Dendritic cell treated with granulocyte-macrophage colony-stimulating factor and Interleukin-4, amounts not matched to agents 40 ng/mL and 50 ng/mL, for 4 days (primary cell): ENCODE data around the gene OR4X1.
"Not testable (repeated sequence)": the region's sequence is repeated elsewhere in the genome, so short reads cannot be mapped to it uniquely, and the experiment has no call there.

Experiments used
- H3K27ac Mint-ChIP-seq: one replicate; pipeline ENCODE4 v1.8.0; 2022; ENCODE audit warnings: mild to moderate bottlenecking, mixed read lengths
- H3K27me3 Mint-ChIP-seq: one replicate; pipeline ENCODE4 v1.8.0; 2022; ENCODE audit warnings: mild to moderate bottlenecking, mixed read lengths
- H3K36me3 Mint-ChIP-seq: one replicate; pipeline ENCODE4 v1.8.0; 2022; ENCODE audit warnings: low read depth, mixed read lengths
- H3K4me1 Mint-ChIP-seq: one replicate; pipeline ENCODE4 v1.8.0; 2022; ENCODE audit warnings: low read depth, mixed read lengths
- H3K4me3 Mint-ChIP-seq: one replicate; pipeline ENCODE4 v1.8.0; 2022; ENCODE audit warnings: mild to moderate bottlenecking, moderate library complexity, mixed read lengths
- H3K9me3 Mint-ChIP-seq: one replicate; pipeline ENCODE4 v1.8.0; 2022; ENCODE audit warnings: mixed read lengths
- intact Hi-C: fragments of 100-400 bp; cut with micrococcal nuclease; formaldehyde crosslinking; loops from one replicate; pipeline ENCODE4 v1.15.0; 2022

Gene OR4X1

GRCh38 chr11:48263423-48263911, at the start of gene OR4X1:
TSS of gene OR4X1 (plus strand) at chr11:48263861. CDS start at chr11:48263861, 0 bp downstream.
- H3K36me3 Mint-ChIP-seq, result no peaks in the 10 kb centered on the region
- intact Hi-C loops, result no loop called here
- no peaks in the 10 kb centered on the region for H3K4me1 Mint-ChIP-seq
- H3K27me3 Mint-ChIP-seq, result no peaks in the 10 kb centered on the region
- no peak within 1 kb of the TSS for H3K27ac Mint-ChIP-seq
- no peaks in the 10 kb centered on the region for H3K9me3 Mint-ChIP-seq
- no peak within 1 kb of the TSS for H3K4me3 Mint-ChIP-seq

- no peak within 1 kb of the TSS for H3K27ac Mint-ChIP-seq
- no peak within 1 kb of the TSS for H3K4me3 Mint-ChIP-seq
- intact Hi-C loops, result no loop called here
- no peaks in the 10 kb centered on the region for H3K36me3 Mint-ChIP-seq
- H3K27me3 Mint-ChIP-seq, result peaks cover 8% of the 10 kb centered on the region
- H3K4me1 Mint-ChIP-seq, result no peaks in the 10 kb centered on the region
- H3K9me3 Mint-ChIP-seq, result no peaks in the 10 kb centered on the region
Observed at GRCh38 chr11:48216510-48216909, 47.2 kb upstream of the OR4X1 start, which contains the start of gene OR4B1. TSS of gene OR4B1 (plus strand) at chr11:48216810. CDS start at chr11:48216810, 0 bp downstream.

GRCh38 chr11:48228761-48229160, 34.9 kb upstream of the OR4X1 start:
- intact Hi-C loops, result no loop called here
- no peaks in the 10 kb centered on the region for H3K27me3 Mint-ChIP-seq
- H3K9me3 Mint-ChIP-seq, result peaks cover 12% of the 10 kb centered on the region
- no peaks in the 10 kb centered on the region for H3K36me3 Mint-ChIP-seq
- H3K4me3 Mint-ChIP-seq, result no peak overlapping the region
- no peaks in the 10 kb centered on the region for H3K4me1 Mint-ChIP-seq
- H3K27ac Mint-ChIP-seq, result no peak overlapping the region

GRCh38 chr11:48230057-48230456, 33.6 kb upstream of the OR4X1 start:
- H3K9me3 Mint-ChIP-seq, result peaks cover 15% of the 10 kb centered on the region
- H3K27ac Mint-ChIP-seq, H3K27me3 Mint-ChIP-seq, intact Hi-C loops, H3K4me3 Mint-ChIP-seq, H3K36me3 Mint-ChIP-seq, H3K4me1 Mint-ChIP-seq: not testable (repeated sequence)

- peaks cover 7% of the 10 kb centered on the region for H3K9me3 Mint-ChIP-seq
- no peaks in the 10 kb centered on the region for H3K36me3 Mint-ChIP-seq
- H3K27ac Mint-ChIP-seq, result no peak overlapping the region
- no peaks in the 10 kb centered on the region for H3K27me3 Mint-ChIP-seq
- H3K4me1 Mint-ChIP-seq, result no peaks in the 10 kb centered on the region
- no peak overlapping the region for H3K4me3 Mint-ChIP-seq
- intact Hi-C loops, result no loop called here
Observed at GRCh38 chr11:48237727-48238126, 25.9 kb upstream of the OR4X1 start.

- Mint-ChIP-seq H3K9me3 (no peaks in the 10 kb centered on the region), H3K4me1 (no peaks in the 10 kb centered on the region), H3K27me3 (peaks cover 2% of the 10 kb centered on the region), H3K4me3 (no peak overlapping the region), H3K36me3 (no peaks in the 10 kb centered on the region), H3K27ac (no peak overlapping the region)
- intact Hi-C loops, result no loop called here
Observed at GRCh38 chr11:48242501-48242900, 21.2 kb upstream of the OR4X1 start.

GRCh38 chr11:48244804-48245203, 18.9 kb upstream of the OR4X1 start, which contains the start of gene OR4X2:
TSS of gene OR4X2 (plus strand) at chr11:48245104. CDS start at chr11:48245104, 0 bp downstream.
- Mint-ChIP-seq H3K36me3 (no peaks in the 10 kb centered on the region), H3K4me1 (no peaks in the 10 kb centered on the region), H3K4me3 (no peak within 1 kb of the TSS), H3K9me3 (peaks cover 9% of the 10 kb centered on the region), H3K27me3 (peaks cover 2% of the 10 kb centered on the region), H3K27ac (no peak within 1 kb of the TSS)
- intact Hi-C loops, result no loop called here

- Mint-ChIP-seq H3K27me3 (peaks cover 3% of the 10 kb centered on the region), H3K4me1 (no peaks in the 10 kb centered on the region), H3K27ac (no peak overlapping the region), H3K36me3 (no peaks in the 10 kb centered on the region), H3K9me3 (peaks cover 9% of the 10 kb centered on the region), H3K4me3 (no peak overlapping the region)
- intact Hi-C loops, result no loop called here
Observed at GRCh38 chr11:48248902-48249301, 14.8 kb upstream of the OR4X1 start.

- intact Hi-C loops, result no loop called here
- Mint-ChIP-seq H3K9me3 (no peaks in the 10 kb centered on the region), H3K36me3 (no peaks in the 10 kb centered on the region), H3K4me1 (no peaks in the 10 kb centered on the region), H3K27me3 (no peaks in the 10 kb centered on the region), H3K27ac (no peak overlapping the region), H3K4me3 (no peak overlapping the region)
Observed at GRCh38 chr11:48261600-48261999, 2.1 kb upstream of the OR4X1 start.

- intact Hi-C loops, result no loop called here
- no peaks in the 10 kb centered on the region for H3K9me3 Mint-ChIP-seq
- H3K4me3 Mint-ChIP-seq, result no peak overlapping the region
- no peaks in the 10 kb centered on the region for H3K4me1 Mint-ChIP-seq
- no peaks in the 10 kb centered on the region for H3K27me3 Mint-ChIP-seq
- H3K27ac Mint-ChIP-seq, result no peak overlapping the region
- no peaks in the 10 kb centered on the region for H3K36me3 Mint-ChIP-seq
Observed at GRCh38 chr11:48270621-48271020, 7.0 kb downstream of the OR4X1 start.

GRCh38 chr11:48272606-48273005, 8.9 kb downstream of the OR4X1 start:
- H3K4me1 Mint-ChIP-seq, result no peaks in the 10 kb centered on the region
- H3K36me3 Mint-ChIP-seq, result no peaks in the 10 kb centered on the region
- H3K27ac Mint-ChIP-seq, result no peak overlapping the region
- no peaks in the 10 kb centered on the region for H3K9me3 Mint-ChIP-seq
- no peaks in the 10 kb centered on the region for H3K27me3 Mint-ChIP-seq
- no peak overlapping the region for H3K4me3 Mint-ChIP-seq
- intact Hi-C loops, result no loop called here

GRCh38 chr11:48305923-48306322, 42.3 kb downstream of the OR4X1 start, which contains the start of gene OR4S1:
TSS of gene OR4S1 (plus strand) at chr11:48306223. CDS start at chr11:48306223, 0 bp downstream.
- intact Hi-C loops, result loop anchor here (5.0 kb wide), 1 partner anchor 1221 kb away; no protein-coding TSS in a partner anchor
- Mint-ChIP-seq H3K9me3 (no peaks in the 10 kb centered on the region), H3K36me3 (no peaks in the 10 kb centered on the region), H3K4me3 (no peak within 1 kb of the TSS), H3K27me3 (no peaks in the 10 kb centered on the region), H3K27ac (no peak within 1 kb of the TSS), H3K4me1 (no peaks in the 10 kb centered on the region)

GRCh38 chr11:48307760-48308386, 44.2 kb downstream of the OR4X1 start:
- intact Hi-C loops, result loop anchor here (5.0 kb wide), 1 partner anchor 1219 kb away; no protein-coding TSS in a partner anchor

GRCh38 chr11:48313590-48313989, 49.9 kb downstream of the OR4X1 start:
- H3K27me3 Mint-ChIP-seq, H3K4me1 Mint-ChIP-seq, H3K27ac Mint-ChIP-seq, H3K9me3 Mint-ChIP-seq, intact Hi-C loops, H3K4me3 Mint-ChIP-seq, H3K36me3 Mint-ChIP-seq: not testable (repeated sequence)

More at GRCh38 chr11:48307760-48308386, 44.2 kb downstream of the OR4X1 start:
- Mint-ChIP-seq H3K27me3 (no peaks in the 10 kb centered on the region), H3K9me3 (no peaks in the 10 kb centered on the region), H3K36me3 (no peaks in the 10 kb centered on the region), H3K4me1 (no peaks in the 10 kb centered on the region), H3K27ac (no peak overlapping the region), H3K4me3 (no peak overlapping the region)
